HG03025 (cell line): ENCODE data around the gene XPO1.
"Not testable (repeated sequence)": the region's sequence is repeated elsewhere in the genome, so short reads cannot be mapped to it uniquely, and the experiment has no call there.

Experiments
- ATAC-seq: cut with Tn5 transposase; IDR thresholded peaks from one replicate; pipeline ENCODE4 v1.9.1; 2021; ENCODE audit warnings: mild to moderate bottlenecking, moderate library complexity; ENCODE audit not compliant: unreplicated experiment, low FRiP score

Gene XPO1

GRCh38 chr2:61470122-61470951 lies 67.8 kb downstream of the XPO1 start:
- ATAC-seq: peak; percentile 32

- no peak for ATAC-seq
These were observed 68.6 kb downstream of the XPO1 start for GRCh38 chr2:61469424-61470121.

- ATAC-seq: not testable (repeated sequence)
These were observed 69.9 kb downstream of the XPO1 start for GRCh38 chr2:61468231-61468630.

GRCh38 chr2:61465045-61465444 lies 73.1 kb downstream of the XPO1 start:
- ATAC-seq: no peak

GRCh38 chr2:61463769-61464475 lies 74.2 kb downstream of the XPO1 start:
- no peak for ATAC-seq

- no peak for ATAC-seq
These were observed 76.8 kb downstream of the XPO1 start for GRCh38 chr2:61461404-61461803.

- ATAC-seq: no peak
These were observed 78.0 kb downstream of the XPO1 start for GRCh38 chr2:61460163-61460562.

- no peak for ATAC-seq
These were observed 81.3 kb downstream of the XPO1 start for GRCh38 chr2:61456746-61457420.

- no peak for ATAC-seq
These were observed 81.9 kb downstream of the XPO1 start for GRCh38 chr2:61456070-61456745.

- ATAC-seq: not testable (repeated sequence)
These were observed 83.2 kb downstream of the XPO1 start for GRCh38 chr2:61454972-61455371.

GRCh38 chr2:61454383-61454782 lies 83.8 kb downstream of the XPO1 start:
- no peak for ATAC-seq

- ATAC-seq: no peak
These were observed 85.8 kb downstream of the XPO1 start for GRCh38 chr2:61452392-61452791.

GRCh38 chr2:61451178-61451577 lies 87.0 kb downstream of the XPO1 start:
- ATAC-seq: no peak

- ATAC-seq: no peak
These were observed 88.0 kb downstream of the XPO1 start for GRCh38 chr2:61450144-61450543.

- ATAC-seq: no peak
These were observed 89.9 kb downstream of the XPO1 start for GRCh38 chr2:61448229-61448628.

GRCh38 chr2:61446971-61447370 lies 91.2 kb downstream of the XPO1 start:
- not testable (repeated sequence) for ATAC-seq

- ATAC-seq: peak; percentile 83
These were observed 94.7 kb downstream of the XPO1 start for GRCh38 chr2:61443342-61444041.

- no peak for ATAC-seq
These were observed 98.7 kb downstream of the XPO1 start for GRCh38 chr2:61439241-61440002.

GRCh38 chr2:61438670-61439069 lies 99.5 kb downstream of the XPO1 start:
- ATAC-seq: no peak
